ENCODE data around the gene CFAP157. TPM values are rescaled to one million over a fixed set of nuclear protein-coding genes. Genes with fewer than 3 reads are reported as not detected.

The CFAP157 gene
- total and polyA plus RNA-seq, 9 donors, result 0.22 to 99.0 (median 3.5) TPM

- no peaks in the 10 kb centered on the region for H3K36me3 ChIP-seq
- TF ChIP-seq CTCF (IDR thresholded peaks at IDR 0.05) (no peak), POLR2A (IDR thresholded peaks at IDR 0.05) (no peak)
Observed at GRCh38 chr9:127673234-127673633, 33.6 kb upstream of the CFAP157 start.

DNA sequence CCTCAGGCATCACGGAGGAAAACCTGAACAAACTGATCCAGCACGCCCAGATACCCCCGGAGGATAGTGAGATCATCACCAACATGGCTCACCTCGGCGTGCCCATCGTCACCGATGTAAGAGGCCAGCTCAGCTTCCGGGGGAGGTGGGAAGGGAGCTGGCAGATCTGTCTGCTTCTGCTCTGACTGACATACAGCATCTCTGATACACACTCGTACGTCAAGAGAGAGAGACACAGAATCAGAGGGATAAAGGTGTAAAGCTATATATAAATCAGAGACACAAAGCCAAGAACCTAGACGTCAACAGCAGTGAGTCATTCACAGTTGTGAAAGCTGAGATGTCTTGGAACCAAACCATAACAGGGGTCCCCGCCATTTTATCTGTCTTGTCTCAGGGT lies 30.1 kb upstream of the CFAP157 start:
- intact Hi-C loops (cut with DNase I), result no loop called here
- H3K4me3 ChIP-seq, result no peak overlapping the region
- no peak for DNase-seq
- H3K27ac ChIP-seq, result no peak overlapping the region
- no peaks in the 10 kb centered on the region for H3K36me3 ChIP-seq
- no peaks in the 10 kb centered on the region for H3K9me3 ChIP-seq
- H3K4me1 ChIP-seq (ENCODE audit: insufficient read depth), result no peaks in the 10 kb centered on the region
- no peak for TF ChIP-seq POLR2A (IDR thresholded peaks at IDR 0.05)
- no peak for TF ChIP-seq CTCF (IDR thresholded peaks at IDR 0.05)
- 87 to 90% (median 89%) methylated on average over 12 of the region's 12 CpGs for WGBS, 3 donors
- H3K27me3 ChIP-seq, result no peaks in the 10 kb centered on the region

More at GRCh38 chr9:127673234-127673633, 33.6 kb upstream of the CFAP157 start:
- no peak for DNase-seq
- Histone ChIP-seq H3K9me3 (no peaks in the 10 kb centered on the region), H3K4me3 (no peak overlapping the region), H3K27me3 (no peaks in the 10 kb centered on the region), H3K27ac (no peak overlapping the region), H3K4me1 (ENCODE audit: insufficient read depth) (no peaks in the 10 kb centered on the region)
- intact Hi-C loops (cut with DNase I), result no loop called here
- WGBS, 3 donors, result 83 to 89% (median 84%) methylated on average over 7 of the region's 7 CpGs

DNA sequence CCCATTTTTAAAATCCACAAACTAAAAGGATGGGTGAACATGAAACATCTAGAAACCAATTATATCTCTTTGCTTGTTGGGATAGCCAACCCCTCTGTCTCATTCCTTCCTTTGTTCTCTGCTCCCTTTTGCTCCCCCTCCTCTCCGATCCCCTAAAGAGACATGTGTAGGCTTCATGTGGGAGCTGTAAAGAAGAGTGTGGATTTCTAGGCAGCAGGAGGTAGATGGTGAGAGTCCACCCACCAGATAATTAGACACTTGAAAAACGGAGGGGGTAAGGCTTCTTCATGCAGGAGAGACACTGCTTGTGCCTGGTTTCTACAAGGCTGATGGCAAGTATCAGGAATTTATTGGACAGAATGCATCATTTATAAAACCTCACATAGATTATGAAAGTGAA lies 27.3 kb upstream of the CFAP157 start:
- H3K27ac ChIP-seq, result no peak overlapping the region
- DNase-seq, result no peak
- TF ChIP-seq CTCF (IDR thresholded peaks at IDR 0.05) (no peak), EP300 (IDR thresholded peaks at IDR 0.05) (no peak), POLR2A (IDR thresholded peaks at IDR 0.05) (no peak)
- no peaks in the 10 kb centered on the region for H3K9me3 ChIP-seq
- H3K4me1 ChIP-seq (ENCODE audit: insufficient read depth), result no peaks in the 10 kb centered on the region
- 80 to 84% (median 83%) methylated on average over 2 of the region's 2 CpGs for WGBS, 3 donors
- no peak overlapping the region for H3K4me3 ChIP-seq
- intact Hi-C loops (cut with DNase I), result no loop called here
- no peaks in the 10 kb centered on the region for H3K36me3 ChIP-seq
- no peaks in the 10 kb centered on the region for H3K27me3 ChIP-seq

- no peak for DNase-seq
- intact Hi-C loops (cut with DNase I), result no loop called here
- H3K4me1 ChIP-seq (ENCODE audit: insufficient read depth), result no peaks in the 10 kb centered on the region
- no peaks in the 10 kb centered on the region for H3K9me3 ChIP-seq
- H3K27me3 ChIP-seq, result no peaks in the 10 kb centered on the region
- H3K36me3 ChIP-seq, result no peaks in the 10 kb centered on the region
- H3K27ac ChIP-seq, result no peak overlapping the region
- TF ChIP-seq EP300 (IDR thresholded peaks at IDR 0.05) (no peak), CTCF (IDR thresholded peaks at IDR 0.05) (no peak), POLR2A (IDR thresholded peaks at IDR 0.05) (no peak)
- WGBS, 3 donors, result 86 to 89% (median 87%) methylated on average over 11 of the region's 11 CpGs
- no peak overlapping the region for H3K4me3 ChIP-seq
Observed at GRCh38 chr9:127680226-127680625, 26.6 kb upstream of the CFAP157 start.

GRCh38 chr9:127680846-127681245 lies 25.9 kb upstream of the CFAP157 start:
- no peak for DNase-seq
- intact Hi-C loops (cut with DNase I), result no loop called here
- H3K4me3 ChIP-seq, result no peak overlapping the region
- no peaks in the 10 kb centered on the region for H3K27me3 ChIP-seq
- WGBS, 3 donors, result 87 to 90% (median 89%) methylated on average over 9 of the region's 9 CpGs
- H3K36me3 ChIP-seq, result no peaks in the 10 kb centered on the region
- H3K4me1 ChIP-seq (ENCODE audit: insufficient read depth), result no peaks in the 10 kb centered on the region
- H3K27ac ChIP-seq, result no peak overlapping the region
- TF ChIP-seq EP300 (IDR thresholded peaks at IDR 0.05) (no peak), POLR2A (IDR thresholded peaks at IDR 0.05) (no peak), CTCF (IDR thresholded peaks at IDR 0.05) (no peak)
- H3K9me3 ChIP-seq, result no peaks in the 10 kb centered on the region
